Activated CD4-positive, alpha-beta T cell treated with anti-CD3 and anti-CD28 coated beads, Interleukin-2, Interleukin-4, amounts not matched to agents 100 ng/mL and 50 ng/mL, durations not matched to agents 16 hours and 8 hours (primary cell): ENCODE measurements around the gene PVALB.

ENCODE experiments used
- DNase-seq: peaks from one replicate; pipeline ENCODE4 v3.0.0-alpha.2; 2020; ENCODE audit warnings: low spot score

The PVALB gene

GRCh38 chr22:36846271-36846670, 29.4 kb upstream of the PVALB start:
- no peak for DNase-seq

GRCh38 chr22:36840106-36840505, 23.3 kb upstream of the PVALB start:
- no peak for DNase-seq

GRCh38 chr22:36839356-36840073, 22.7 kb upstream of the PVALB start:
- no peak for DNase-seq

- no peak for DNase-seq
Observed at GRCh38 chr22:36838119-36839030, 21.5 kb upstream of the PVALB start.

- no peak for DNase-seq
Observed at GRCh38 chr22:36835903-36836302, 19.1 kb upstream of the PVALB start.

GRCh38 chr22:36833073-36833472, 16.2 kb upstream of the PVALB start:
- DNase-seq: no peak

- no peak for DNase-seq
Observed at GRCh38 chr22:36831717-36832116, 14.9 kb upstream of the PVALB start.

GRCh38 chr22:36831206-36831605, 14.4 kb upstream of the PVALB start:
- no peak for DNase-seq

GRCh38 chr22:36830601-36831000, 13.8 kb upstream of the PVALB start:
- no peak for DNase-seq

GRCh38 chr22:36829370-36830002, 12.7 kb upstream of the PVALB start:
- DNase-seq: no peak

- peak; percentile 7 for DNase-seq
Observed at GRCh38 chr22:36828815-36829214, 12.0 kb upstream of the PVALB start.

- no peak for DNase-seq
Observed at GRCh38 chr22:36826262-36826661, 9.4 kb upstream of the PVALB start.

GRCh38 chr22:36824655-36825054, 7.8 kb upstream of the PVALB start:
- DNase-seq: no peak

- no peak for DNase-seq
Observed at GRCh38 chr22:36823186-36823839, 6.5 kb upstream of the PVALB start.

- no peak for DNase-seq
Observed at GRCh38 chr22:36822581-36822980, 5.7 kb upstream of the PVALB start.

- DNase-seq: no peak
Observed at GRCh38 chr22:36819112-36819511, 2.3 kb upstream of the PVALB start.

GRCh38 chr22:36818010-36818642, 1.3 kb upstream of the PVALB start:
- no peak for DNase-seq

GRCh38 chr22:36817525-36817848, 652 bp upstream of the PVALB start:
- no peak for DNase-seq

GRCh38 chr22:36816339-36816635, 548 bp downstream of the PVALB start:
- no peak for DNase-seq

- DNase-seq: no peak
Observed at GRCh38 chr22:36815558-36816338, 1.1 kb downstream of the PVALB start.

- DNase-seq: no peak
Observed at GRCh38 chr22:36814801-36815200, 2.0 kb downstream of the PVALB start.
